GM12878 (cell line): ENCODE data around the gene ITGAL. TPM values are rescaled to one million over a fixed set of nuclear protein-coding genes. Genes with fewer than 3 reads are reported as not detected.

Experiments used
- ATAC-seq: fragments of 200-7000 bp; cut with Tn5 transposase; 3 replicates; pipeline ENCODE4 v1.9.1; 2020; ENCODE audit warnings: mild to moderate bottlenecking, moderate library complexity
- BruUV-seq: library from RNA; stranded (reverse); fragments of 400-500 nt; replicated peaks from 2 replicates; lab custom pipeline; 2021; lab: Mats Ljungman, UMichigan
- CTCF ChIA-PET: fragments of 300-600 bp; sonication (Branson Sonifier 250); formaldehyde crosslinking; extraction: SDS; loops from one replicate; lab custom pipeline; 2021; ENCODE audit warnings: inconsistent platforms; lab: Yijun Ruan, JAX
- POLR2A ChIA-PET: fragments of 350-600 bp; formaldehyde crosslinking; extraction: SDS; loops from one replicate; lab custom pipeline; 2021; ENCODE audit warnings: inconsistent platforms; lab: Charles Lee
- RAD21 ChIA-PET: fragments of 300-600 bp; sonication (Branson Sonifier 250); formaldehyde crosslinking; loops from one replicate; lab custom pipeline; 2023; ENCODE audit warnings: antibody characterized with exemption; ENCODE audit not compliant: unreplicated experiment; lab: Charles Lee
- SMC1A ChIA-PET: fragments of 300-600 bp; sonication (Branson Sonifier 250); formaldehyde crosslinking; loops from one replicate; lab custom pipeline; 2023; ENCODE audit not compliant: unreplicated experiment, uncharacterized antibody; lab: Charles Lee
- DNase-seq: peaks from one replicate; pipeline ENCODE4 v3.0.0-alpha.2; 2011; ENCODE audit warnings: low read depth, low spot score
- FAIRE-seq: peaks from 3 replicates; lab custom pipeline; 2011; peaks lifted over from hg19 to GRCh38; lab: Jason Lieb, UNC
- H2AFZ ChIP-seq: 2 replicates; pipeline ENCODE4 v1.6.0; 2011; ENCODE audit warnings: low read depth, low read length, control low read depth; ENCODE audit not compliant: control insufficient read depth
- H3K27ac ChIP-seq: 2 replicates; pipeline ENCODE4 v1.5.1; 2011; ENCODE audit warnings: control low read depth; ENCODE audit not compliant: control insufficient read depth, insufficient read depth
- H3K27me3 ChIP-seq, 2 experiments: replicated peaks in 1 of 2; 2 replicates each; pipeline versions ENCODE4 v1.6.0 to v1.6.1; 2011; ENCODE audit warnings: low read length in 1 of 2; ENCODE audit not compliant: control insufficient read depth in 2 of 2, insufficient read depth in 2 of 2
- H3K36me3 ChIP-seq, 2 experiments: 2 replicates each; pipeline ENCODE4 v1.5.1; 2011; ENCODE audit warnings: low read length in 1 of 2; ENCODE audit not compliant: control insufficient read depth in 2 of 2, insufficient read depth in 2 of 2
- H3K4me1 ChIP-seq: 2 replicates; pipeline ENCODE4 v1.6.1; 2011; ENCODE audit warnings: mild to moderate bottlenecking, low read length, moderate library complexity, mixed read lengths; ENCODE audit not compliant: control insufficient read depth, insufficient read depth
- H3K4me2 ChIP-seq: 2 replicates; pipeline ENCODE4 v1.6.0; 2011; ENCODE audit warnings: control low read depth; ENCODE audit not compliant: control insufficient read depth, insufficient read depth
- H3K4me3 ChIP-seq: fragments of 200-600 bp; sonication (generic); 2 replicates; pipeline ENCODE4 v1.5.1; 2016
- H3K79me2 ChIP-seq: 2 replicates; pipeline ENCODE4 v1.6.0; 2011; ENCODE audit warnings: low read length; ENCODE audit not compliant: control insufficient read depth, insufficient read depth
- H3K9ac ChIP-seq: 2 replicates; pipeline ENCODE4 v1.8.0; 2011; ENCODE audit warnings: low read length, control low read depth, mixed read lengths; ENCODE audit not compliant: control insufficient read depth, insufficient read depth
- H3K9me3 ChIP-seq: replicated peaks from 3 replicates; pipeline ENCODE4 v1.5.1; 2011; ENCODE audit warnings: mild to moderate bottlenecking, low read length; ENCODE audit not compliant: control insufficient read depth, insufficient read depth
- H4K20me1 ChIP-seq: 2 replicates; pipeline ENCODE4 v1.6.0; 2011; ENCODE audit not compliant: control insufficient read depth, insufficient read depth
- CBX5 ChIP-seq: sonication (generic); IDR thresholded peaks from 2 replicates; pipeline ENCODE4 v1.6.1; 2016; ENCODE audit warnings: low read depth, moderate library complexity, mild to moderate bottlenecking, inconsistent platforms
- SPI1 ChIP-seq: IDR thresholded peaks from 2 replicates; pipeline ENCODE4 v1.6.1; 2011; ENCODE audit warnings: low read depth, mild to moderate bottlenecking, low read length, moderate library complexity, borderline replicate concordance; ENCODE audit not compliant: insufficient read depth
- WGBS: methylation state at CpG from one replicate; pipeline ENCODE4 v1.1.6; 2016; ENCODE audit warnings: low lambda C conversion rate; ENCODE audit not compliant: insufficient replicate concordance, insufficient coverage; ENCODE audit errors: missing lambda C conversion rate; 5-methylcytosine and 5-hydroxymethylcytosine counted together
- in situ Hi-C: fragments of 300-500 bp; cut with MboI; formaldehyde crosslinking; loops from 9 replicates; pipeline ENCODE4 v1.14.3; 2018; ENCODE audit warnings: mixed read lengths
- intact Hi-C: fragments of 100-400 bp; cut with micrococcal nuclease; formaldehyde crosslinking; loops from one replicate; pipeline ENCODE4 v1.14.2; 2022; ENCODE audit not compliant: unreplicated experiment
- polyA plus RNA-seq, 11 experiments: library from polyadenylated mRNA; depleted of rRNA in 4 of 11; unstranded in 6 of 11; stranded (reverse) in 5 of 11; fragments of >200 nt; fragmentation: Nextera tagmentation in 4 of 11; fragmentation: Illumina TruSeq in 1 of 11; extraction: Ambion mirVana in 4 of 11; extraction: Trizol in 1 of 11; gene quantifications; 1 replicate in 1 of 11; 2 replicates in 10 of 11; pipeline versions ENCODE4 v1.2.1 to v1.2.3, GENCODE V29; 2011 to 2016; ENCODE audit warnings: inconsistent platforms in 2 of 11, missing spikeins in 2 of 11, low read depth in 1 of 11
- total RNA-seq, 4 experiments: library from RNA; depleted of rRNA in 3 of 4; stranded (reverse); fragments of >200 nt in 3 of 4; fragmentation: Illumina TruSeq in 1 of 4; extraction: Trizol in 1 of 4; gene quantifications; 2 replicates each; pipeline versions ENCODE4 v1.2.1 to v1.2.3, GENCODE V29; 2013 to 2021
- TF ChIP-seq, protein P1 (sequence below): fragments of 450-650 bp; IDR thresholded peaks from 2 replicates; pipeline ENCODE4 v1.6.1; 2018; ENCODE audit warnings: borderline replicate concordance, mild to moderate bottlenecking; ENCODE audit not compliant: partially characterized antibody

Gene ITGAL
- total and polyA plus RNA-seq, 10 of the 15 experiments (the other 5 are each of a cell fraction or from before 2014, with no cell fraction given), result 10.7 to 170 (median 96.9) TPM

DNA sequence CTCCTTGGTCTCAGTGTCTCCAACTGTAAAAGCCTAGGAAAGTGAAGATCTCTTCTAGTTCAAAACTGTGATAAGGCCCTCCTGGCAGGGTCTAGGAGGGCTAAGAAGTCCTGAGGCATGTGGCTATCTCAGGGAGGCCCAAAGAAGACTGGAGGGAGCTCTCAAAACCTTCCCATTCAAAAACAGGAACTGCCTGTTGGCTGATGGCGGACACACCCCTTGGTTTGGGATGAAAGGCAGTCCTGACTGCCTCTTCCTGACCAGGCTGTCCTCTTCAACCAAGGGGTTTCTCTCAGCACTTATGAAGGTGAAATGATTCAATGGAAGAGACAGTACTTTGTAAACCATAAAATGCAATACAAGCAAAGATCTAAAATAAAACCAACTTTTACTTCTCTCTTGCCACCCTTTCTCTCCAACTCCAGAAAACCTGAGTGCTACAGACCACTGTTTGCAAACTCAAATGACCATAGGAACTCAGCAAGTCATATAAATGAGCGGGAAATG is 80.9 kb downstream of the ITGAL start:
- H3K4me3 ChIP-seq, result no peak overlapping the region
- in situ Hi-C loops, result no loop called here
- H3K27me3 ChIP-seq, result no peaks in the 10 kb centered on the region
- no peak for ATAC-seq
- no peaks in the 10 kb centered on the region for H3K4me1 ChIP-seq
- no peak overlapping the region for H3K4me2 ChIP-seq
- H3K27ac ChIP-seq, result no peak overlapping the region
- no peak for FAIRE-seq
- no peaks in the 10 kb centered on the region for H3K9me3 ChIP-seq
- H3K36me3 ChIP-seq, result peaks cover 7 to 10% of the 10 kb centered on the region in 2 experiments; a peak in 3 of 4 replicates
- ChIA-PET POLR2A (interaction anchor here (1.0 kb wide), 1 partner anchor 12 kb away, joined by 3 read pairs; no protein-coding TSS in a partner anchor), SMC1A (interaction anchor here (1.6 kb wide), 1 partner anchor 18 kb away, joined by 5 read pairs; no protein-coding TSS in a partner anchor), CTCF (interaction anchor here (1.2 to 1.6 kb wide), 2 partner anchors 18 to 104 kb away, joined by 3 to 4 read pairs; no protein-coding TSS in a partner anchor)
- H3K9ac ChIP-seq, result no peak overlapping the region
- no peak for DNase-seq
- TF ChIP-seq, protein P1, sequence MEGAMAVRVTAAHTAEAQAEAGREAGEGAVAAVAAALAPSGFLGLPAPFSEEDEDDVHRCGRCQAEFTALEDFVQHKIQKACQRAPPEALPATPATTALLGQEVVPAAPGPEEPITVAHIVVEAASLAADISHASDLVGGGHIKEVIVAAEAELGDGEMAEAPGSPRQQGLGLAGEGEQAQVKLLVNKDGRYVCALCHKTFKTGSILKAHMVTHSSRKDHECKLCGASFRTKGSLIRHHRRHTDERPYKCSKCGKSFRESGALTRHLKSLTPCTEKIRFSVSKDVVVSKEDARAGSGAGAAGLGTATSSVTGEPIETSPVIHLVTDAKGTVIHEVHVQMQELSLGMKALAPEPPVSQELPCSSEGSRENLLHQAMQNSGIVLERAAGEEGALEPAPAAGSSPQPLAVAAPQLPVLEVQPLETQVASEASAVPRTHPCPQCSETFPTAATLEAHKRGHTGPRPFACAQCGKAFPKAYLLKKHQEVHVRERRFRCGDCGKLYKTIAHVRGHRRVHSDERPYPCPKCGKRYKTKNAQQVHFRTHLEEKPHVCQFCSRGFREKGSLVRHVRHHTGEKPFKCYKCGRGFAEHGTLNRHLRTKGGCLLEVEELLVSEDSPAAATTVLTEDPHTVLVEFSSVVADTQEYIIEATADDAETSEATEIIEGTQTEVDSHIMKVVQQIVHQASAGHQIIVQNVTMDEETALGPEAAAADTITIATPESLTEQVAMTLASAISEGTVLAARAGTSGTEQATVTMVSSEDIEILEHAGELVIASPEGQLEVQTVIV, result no peak
- TF ChIP-seq CBX5 (no peak), SPI1 (peak; percentile 48; the same call in 1 of the 2 replicates)
- TF ChIP-seq, all 136 proteins: peak for 1
- H2AFZ ChIP-seq, result no peak overlapping the region
- intact Hi-C loops, result no loop called here
- H4K20me1 ChIP-seq, result no peaks in the 10 kb centered on the region
- 95% methylated on average over 2 of the region's 2 CpGs for WGBS
- RAD21 ChIA-PET, result interaction anchor here (1.0 to 1.9 kb wide), 2 partner anchors 18 to 124 kb away, joined by 3 to 6 read pairs; partner anchors contain the start of gene DCTPP1
- BruUV-seq, result no TSS peak
- peaks cover 11% of the 10 kb centered on the region for H3K79me2 ChIP-seq
